LoVo (cell line): ENCODE data around the gene MGARP.
"Not testable (repeated sequence)": the region's sequence is repeated elsewhere in the genome, so short reads cannot be mapped to it uniquely, and the experiment has no call there.

Experiments
- DNase-seq: peaks from one replicate; pipeline ENCODE4 v3.0.0-alpha.2; 2016; ENCODE audit warnings: low spot score

MGARP gene

GRCh38 chr4:139279760-139280620 is at the start of gene MGARP:
MGARP (minus strand) TSS chr4:139280225; CDS start chr4:139280158, 67 bp downstream.
- no peak for DNase-seq

DNA sequence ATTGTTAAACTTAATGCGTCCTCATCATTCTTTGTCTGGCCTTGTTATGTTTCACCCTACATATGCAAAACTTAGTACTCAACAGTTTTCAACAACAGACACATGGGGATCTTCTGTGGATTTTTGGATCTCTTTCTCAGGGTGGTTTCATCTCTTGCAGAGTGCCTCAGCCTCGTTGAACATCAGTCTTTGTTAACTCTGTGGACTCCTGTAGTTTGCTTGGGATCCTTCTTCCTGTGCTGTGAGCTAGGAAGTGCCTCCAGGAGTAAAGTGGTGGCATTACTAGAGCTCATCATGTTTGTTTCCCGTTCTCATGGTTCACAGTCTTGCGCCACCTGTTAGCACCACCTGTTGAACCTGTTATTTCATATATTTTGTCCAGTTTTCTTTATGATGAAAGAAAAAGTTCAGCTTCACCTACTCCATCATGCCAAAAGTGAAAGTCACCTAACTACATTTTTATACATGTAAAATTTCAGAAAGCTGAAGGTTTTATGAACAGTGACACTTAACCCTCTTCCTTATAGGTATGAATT is 49.7 kb upstream of the MGARP start:
- DNase-seq = no peak

DNA sequence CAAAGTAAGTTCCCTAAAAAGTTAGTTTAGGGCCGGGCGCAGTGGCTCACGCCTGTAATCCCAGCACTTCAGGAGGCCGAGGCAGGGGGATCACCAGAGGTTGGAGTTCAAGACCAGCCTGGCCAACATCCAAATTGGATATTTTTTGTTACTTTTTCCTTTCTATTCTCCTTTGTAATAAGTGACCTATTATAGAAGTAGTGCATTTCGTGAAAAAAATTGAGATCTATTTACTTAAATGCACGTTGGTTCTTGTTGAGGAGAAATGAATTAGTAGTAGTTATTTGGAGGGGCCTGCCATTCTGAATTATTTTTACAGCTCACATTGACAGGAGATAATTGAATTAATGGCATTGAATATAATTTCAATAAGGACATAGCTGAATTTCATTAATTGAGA is 44.6 kb upstream of the MGARP start:
- DNase-seq = no peak

DNA sequence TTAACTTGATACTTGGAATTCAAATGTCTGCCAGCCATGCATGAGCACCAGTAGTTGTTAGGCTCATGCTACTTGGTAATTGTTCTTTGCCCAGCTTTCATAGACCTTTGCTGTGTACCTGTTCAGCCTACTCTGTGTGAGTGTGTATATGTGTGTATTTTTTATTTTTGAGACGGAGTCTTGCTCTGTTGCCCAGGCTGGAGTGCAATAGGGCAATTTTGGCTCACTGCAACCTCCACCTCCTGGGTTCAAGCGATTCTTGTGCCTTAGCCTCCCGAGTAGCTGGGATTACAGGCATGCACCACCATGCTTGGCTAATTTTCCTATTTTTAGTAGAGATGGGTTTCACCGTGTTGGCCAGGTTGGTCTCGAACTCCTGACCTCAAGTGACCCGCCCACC is 42.5 kb upstream of the MGARP start:
- DNase-seq = not testable (repeated sequence)

GRCh38 chr4:139322070-139322469 is 42.0 kb upstream of the MGARP start:
- not testable (repeated sequence) for DNase-seq

GRCh38 chr4:139319571-139319970 is 39.5 kb upstream of the MGARP start:
- DNase-seq = no peak

GRCh38 chr4:139317635-139318034 is 37.6 kb upstream of the MGARP start:
- DNase-seq = no peak

- no peak for DNase-seq
These were observed 36.7 kb upstream of the MGARP start for GRCh38 chr4:139316733-139317132.

GRCh38 chr4:139315221-139315675 is 35.2 kb upstream of the MGARP start:
- no peak for DNase-seq

GRCh38 chr4:139314047-139314800 is 34.2 kb upstream of the MGARP start:
- DNase-seq = no peak

- not testable (repeated sequence) for DNase-seq
These were observed 33.4 kb upstream of the MGARP start for GRCh38 chr4:139313414-139313813.

- DNase-seq = no peak
These were observed 32.7 kb upstream of the MGARP start for GRCh38 chr4:139312552-139313332.

- no peak for DNase-seq
These were observed 31.9 kb upstream of the MGARP start for GRCh38 chr4:139311909-139312308.

- no peak for DNase-seq
These were observed 24.9 kb upstream of the MGARP start for GRCh38 chr4:139304920-139305319.

DNA sequence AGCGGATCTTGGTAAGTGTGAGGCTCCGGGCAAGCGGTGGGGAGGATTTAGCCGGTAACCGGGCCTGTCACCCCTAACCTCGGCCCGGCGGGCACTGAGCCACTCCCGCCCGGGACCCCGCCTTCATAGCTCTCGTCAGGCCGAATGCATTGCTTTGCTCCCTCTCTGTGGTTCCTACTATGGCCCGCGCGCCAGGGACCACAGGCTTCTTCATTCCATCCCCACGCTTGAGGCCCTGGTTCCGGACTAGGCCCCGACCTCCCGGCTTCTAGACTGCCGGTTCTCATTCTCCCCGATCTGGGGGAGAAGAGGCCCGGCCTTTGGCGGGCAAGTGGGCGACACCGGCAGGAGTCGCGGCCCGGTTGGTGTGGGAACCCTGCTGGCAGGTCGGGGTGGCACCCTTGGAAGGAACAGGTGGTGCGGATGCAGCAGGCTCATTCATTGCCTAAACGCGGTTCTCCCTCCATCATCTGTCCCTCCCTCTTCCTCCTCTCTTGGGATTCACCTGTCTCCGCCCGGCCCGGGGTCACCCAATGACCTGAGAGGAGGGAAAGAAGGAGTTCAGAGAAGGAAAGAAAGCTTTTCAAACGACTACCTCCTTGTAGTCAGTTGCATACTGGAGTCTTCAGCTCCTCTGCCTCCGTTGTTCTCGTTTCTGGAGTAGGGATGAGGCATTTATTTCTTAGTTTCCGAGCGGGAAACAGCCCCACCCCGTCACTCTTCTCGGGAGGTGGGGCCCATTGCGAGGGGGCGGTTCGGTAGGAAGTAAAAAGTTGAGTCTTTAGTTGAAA is 22.0 kb upstream of the MGARP start, which contains the start of gene NDUFC1:
Gene NDUFC1, minus strand, starts transcription at position 657 of the 791 bp plus-strand sequence. CDS start 6,679 bp downstream, outside the sequence.
- peak; percentile 54 for DNase-seq

GRCh38 chr4:139301113-139301820 is 21.2 kb upstream of the MGARP start, which contains the start of gene NAA15:
NAA15 (plus strand) TSS chr4:139301505; CDS start chr4:139301778, 273 bp downstream.
- peak; percentile 98 for DNase-seq

GRCh38 chr4:139300431-139301112 is 20.5 kb upstream of the MGARP start:
- peak; percentile 54 for DNase-seq

DNA sequence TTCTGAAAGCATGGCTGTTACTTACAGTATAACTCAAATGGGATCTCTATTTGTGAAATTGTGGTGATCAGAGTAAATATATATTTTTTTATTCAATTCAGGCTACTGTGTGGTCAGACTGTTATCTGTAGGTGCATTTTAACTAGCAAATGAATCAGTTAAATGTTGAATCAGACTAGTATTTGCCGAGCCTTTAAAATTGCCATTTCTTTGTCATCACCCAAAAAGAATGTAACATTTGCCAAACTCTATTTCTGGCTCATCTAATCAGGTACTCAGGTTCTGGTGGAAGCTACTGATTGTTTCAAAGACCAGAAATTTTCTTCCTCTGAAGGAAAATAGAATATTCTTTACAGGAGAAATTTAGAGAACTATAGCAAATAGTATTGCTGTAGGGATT is 19.5 kb upstream of the MGARP start:
- no peak for DNase-seq

DNA sequence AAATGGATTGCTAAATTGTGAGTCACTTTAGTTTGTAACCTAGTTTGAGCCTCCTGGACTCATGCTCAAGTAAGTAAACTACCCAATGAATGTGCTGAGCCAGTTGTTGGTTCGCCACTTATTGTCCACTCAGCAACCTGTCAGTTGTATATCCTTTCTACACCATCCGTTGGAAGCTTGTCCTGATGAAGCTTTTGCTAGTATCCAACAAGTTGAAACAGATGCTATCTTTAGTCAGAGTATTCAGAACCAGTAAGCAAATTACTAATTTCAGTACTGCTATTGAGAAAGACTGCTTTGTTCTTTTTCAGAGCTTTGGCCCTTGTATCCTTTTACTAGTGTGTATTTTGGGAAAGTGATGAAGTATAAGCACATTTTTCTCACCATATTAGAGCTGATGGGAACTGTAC is 17.0 kb upstream of the MGARP start:
- DNase-seq = no peak

DNA sequence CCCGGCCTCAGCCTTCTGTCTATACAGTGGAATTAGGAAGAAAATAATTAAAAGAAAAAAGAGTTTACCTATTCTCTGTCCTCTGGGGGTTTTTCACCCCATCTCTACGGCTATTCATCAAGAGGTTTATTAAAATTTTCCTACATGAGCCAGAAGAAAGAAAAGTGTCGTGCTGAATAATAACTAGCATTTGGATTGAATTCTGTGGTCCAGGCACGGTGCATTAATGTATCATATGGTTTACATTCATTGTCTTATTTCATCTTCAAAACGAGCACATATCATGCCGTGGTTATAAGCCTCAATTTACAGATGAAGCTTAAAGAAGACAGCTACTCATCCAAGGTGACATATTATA is 15.9 kb upstream of the MGARP start:
- no peak for DNase-seq
